HG02798 (cell line): ENCODE data around the gene KCNK3.

Source experiments
- ATAC-seq: cut with Tn5 transposase; IDR thresholded peaks from one replicate; pipeline ENCODE4 v1.9.1; 2021; ENCODE audit warnings: mild to moderate bottlenecking; ENCODE audit not compliant: unreplicated experiment, poor library complexity

KCNK3 gene

DNA sequence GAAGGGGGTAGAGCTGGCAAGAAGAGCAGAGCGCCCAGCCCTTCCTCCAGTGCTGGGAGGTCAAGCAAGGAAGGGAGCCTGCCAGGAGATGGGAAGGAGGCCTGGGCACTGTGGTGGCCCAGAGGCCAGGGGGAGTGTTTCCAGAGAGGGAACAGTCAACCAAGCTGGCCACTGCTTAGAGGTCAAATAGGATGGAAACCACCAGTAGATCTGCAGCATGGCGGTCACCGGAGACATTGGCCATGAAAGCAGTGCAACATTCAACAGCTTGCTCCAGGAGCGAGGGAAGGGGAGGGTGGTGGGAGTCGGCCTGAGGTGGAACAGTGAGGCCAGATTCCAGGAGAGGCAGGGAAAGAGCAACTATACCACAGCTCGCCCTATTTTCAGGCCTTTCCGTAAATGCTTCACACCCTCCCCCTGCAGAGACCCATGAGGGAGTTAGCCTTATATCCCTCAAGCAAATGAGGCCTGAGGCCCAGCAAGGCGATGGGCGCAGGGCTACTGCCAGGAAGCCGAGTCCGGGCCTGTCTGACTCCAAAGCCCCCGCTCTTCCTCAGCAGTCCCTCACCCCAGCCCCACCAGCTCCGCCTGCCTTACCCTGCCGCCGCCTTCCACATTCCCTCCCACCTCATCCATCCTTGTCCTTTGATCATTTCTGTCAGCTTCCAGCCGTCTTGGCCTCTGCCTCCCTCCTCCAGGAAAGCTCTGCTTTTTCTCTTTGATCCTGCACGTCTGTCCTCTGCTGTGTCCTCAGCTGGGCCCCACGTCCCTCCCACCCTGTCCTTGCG lies 17.0 kb downstream of the KCNK3 start:
- no peak for ATAC-seq

GRCh38 chr2:26710145-26710544 lies 17.6 kb downstream of the KCNK3 start:
- no peak for ATAC-seq

- no peak for ATAC-seq
These were observed 18.4 kb downstream of the KCNK3 start for GRCh38 chr2:26710743-26711456.

GRCh38 chr2:26711457-26712161 lies 19.1 kb downstream of the KCNK3 start:
- no peak for ATAC-seq

GRCh38 chr2:26712486-26713465 lies 20.3 kb downstream of the KCNK3 start:
- no peak for ATAC-seq

GRCh38 chr2:26715528-26716270 lies 23.2 kb downstream of the KCNK3 start:
- ATAC-seq, result no peak

DNA sequence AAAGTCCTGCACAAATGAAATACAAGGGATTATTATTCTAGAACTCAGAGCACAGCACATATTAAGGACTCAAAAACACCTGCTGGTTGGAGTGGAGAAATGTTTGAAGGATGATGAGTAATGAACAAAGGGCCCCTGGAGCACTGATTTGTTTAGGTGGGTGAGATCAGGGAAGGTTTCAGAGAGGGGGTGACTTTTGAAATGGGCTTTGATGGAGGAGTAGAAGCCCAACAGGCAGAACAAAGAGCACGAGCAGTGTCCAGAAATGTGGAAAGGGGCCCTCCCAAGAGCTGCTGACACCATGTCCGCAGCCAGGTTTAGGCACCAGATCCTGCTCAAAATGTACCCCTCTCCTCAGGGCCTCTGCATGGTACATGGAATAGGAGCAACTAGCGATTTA lies 23.8 kb downstream of the KCNK3 start:
- ATAC-seq, result no peak

- ATAC-seq, result no peak
These were observed 24.2 kb downstream of the KCNK3 start for GRCh38 chr2:26716769-26717168.

DNA sequence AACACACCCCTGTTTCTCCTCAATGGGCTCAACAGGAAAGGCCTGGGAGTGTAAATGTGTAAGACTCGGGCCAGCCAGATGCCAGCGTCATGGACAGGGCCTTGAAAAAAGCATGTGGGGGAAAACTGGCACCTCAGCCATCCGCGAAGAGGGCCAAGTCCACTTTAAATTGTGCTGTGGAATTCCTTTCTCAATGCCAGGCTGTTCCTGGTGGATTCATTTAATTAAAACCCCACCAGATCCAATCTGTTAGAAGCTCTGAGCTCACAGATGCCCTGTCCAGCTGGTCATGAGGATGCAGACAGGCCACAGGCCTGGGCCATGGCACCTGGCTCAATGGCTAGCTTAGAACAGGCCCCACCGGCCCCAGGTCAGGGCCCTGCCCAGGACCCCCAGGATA lies 24.8 kb downstream of the KCNK3 start:
- no peak for ATAC-seq

GRCh38 chr2:26718949-26719686 lies 26.6 kb downstream of the KCNK3 start:
- no peak for ATAC-seq

DNA sequence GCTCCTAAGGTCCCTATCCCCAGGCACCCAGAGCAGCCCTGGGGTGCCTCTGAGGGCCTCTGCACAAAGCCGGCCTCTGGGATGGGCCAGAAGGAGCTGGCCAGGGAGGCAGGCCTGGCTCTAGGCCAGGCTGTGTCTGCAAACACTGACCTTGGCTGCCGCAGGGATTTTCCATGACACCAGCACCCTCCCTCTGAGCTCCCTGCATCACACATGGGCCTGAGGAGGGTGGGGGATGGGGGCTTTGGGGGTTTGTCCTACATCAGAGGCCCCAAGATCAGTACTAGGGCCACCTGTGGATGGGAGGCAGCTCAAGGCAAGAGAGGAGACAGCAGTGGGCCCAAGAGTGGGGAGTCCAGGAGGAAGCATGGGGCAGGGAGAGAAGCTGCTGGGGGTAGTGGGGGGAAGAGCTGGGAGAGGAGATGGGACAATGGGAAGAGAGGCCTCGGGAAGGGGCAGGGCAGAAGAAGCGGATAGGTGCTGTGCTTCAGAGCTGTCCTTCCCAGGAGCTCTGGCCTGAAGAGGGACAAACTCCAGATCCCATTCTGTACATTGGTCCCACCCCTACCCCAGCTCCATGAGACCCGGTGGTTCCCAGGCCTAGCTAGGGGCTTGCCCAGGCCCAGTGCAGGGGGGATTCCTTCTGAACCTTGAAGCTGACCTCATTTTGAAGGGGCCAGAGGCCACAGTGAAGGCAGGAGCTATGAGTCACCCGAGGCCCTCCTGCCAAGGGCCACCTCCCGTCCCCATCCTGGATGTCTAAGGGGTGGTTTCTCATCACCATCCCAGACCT lies 28.0 kb downstream of the KCNK3 start:
- ATAC-seq, result no peak

DNA sequence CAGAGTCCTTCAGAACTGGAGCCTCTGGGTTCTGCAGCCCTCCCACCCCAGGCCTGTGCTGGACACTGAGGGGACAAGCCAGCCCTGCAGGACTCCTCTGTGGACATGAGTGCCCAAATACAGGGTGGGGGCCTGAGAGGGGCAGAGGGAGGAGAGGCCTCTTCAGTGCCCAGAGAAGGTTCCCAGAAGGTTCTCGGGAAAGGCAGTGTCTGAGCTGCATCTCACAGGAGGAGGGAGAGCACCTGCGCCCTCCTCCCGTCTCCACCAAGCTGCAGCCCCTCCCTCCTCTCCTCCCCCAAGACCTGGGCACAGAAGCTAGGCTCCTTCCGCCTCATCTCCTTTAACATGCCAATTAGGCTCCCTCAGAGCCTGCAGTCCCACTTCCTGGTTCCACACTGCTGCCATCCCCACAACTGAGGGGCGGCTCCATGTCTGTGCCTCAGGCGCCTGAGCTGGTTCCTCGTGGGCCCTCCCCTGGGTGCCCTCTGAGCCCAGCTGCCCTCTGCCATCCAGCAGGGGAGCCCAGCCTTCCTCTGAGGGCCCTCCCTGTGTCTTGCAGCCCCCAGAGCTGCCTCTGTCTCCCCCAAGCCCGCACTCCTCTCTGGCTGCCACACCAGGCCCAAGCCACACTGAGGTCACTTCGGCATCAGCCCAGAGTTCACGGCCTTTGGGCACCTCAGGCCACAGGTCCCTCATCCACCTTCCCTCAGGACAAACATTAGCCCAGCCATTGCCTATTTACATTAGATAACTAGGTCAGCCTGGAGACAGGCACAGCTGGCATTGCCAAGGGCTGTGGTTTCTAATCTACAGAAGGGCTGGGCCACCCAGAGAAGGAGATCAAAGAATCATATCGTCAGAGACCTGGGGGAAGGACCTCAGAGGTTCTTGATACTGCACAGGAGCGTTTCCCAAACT lies 28.9 kb downstream of the KCNK3 start:
- no peak for ATAC-seq

GRCh38 chr2:26722328-26722727 lies 29.8 kb downstream of the KCNK3 start:
- no peak for ATAC-seq

GRCh38 chr2:26722911-26723310 lies 30.4 kb downstream of the KCNK3 start:
- no peak for ATAC-seq

DNA sequence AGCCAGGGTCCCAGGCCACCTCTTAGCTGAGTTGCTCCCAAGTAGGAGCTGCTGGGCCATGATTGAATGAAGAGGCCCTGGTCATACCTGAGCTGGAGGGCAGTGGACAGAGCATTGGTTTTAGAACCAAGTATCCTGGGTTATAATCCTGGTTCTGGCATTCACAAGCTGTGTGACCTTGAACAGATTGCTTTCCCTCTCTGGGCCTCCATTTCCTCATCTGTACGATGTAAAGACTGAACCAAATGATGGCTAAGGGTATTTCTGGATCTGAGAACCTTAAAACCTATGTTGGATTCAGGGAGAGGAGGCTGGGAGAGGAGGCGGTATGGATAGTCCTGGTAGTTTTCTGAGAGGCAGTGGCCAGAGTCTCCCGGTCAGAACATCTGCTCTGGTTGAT lies 31.0 kb downstream of the KCNK3 start:
- ATAC-seq, result no peak

- ATAC-seq, result no peak
These were observed 31.6 kb downstream of the KCNK3 start for GRCh38 chr2:26723991-26724750.
